Activated CD4-positive, CD25-positive, alpha-beta regulatory T cell treated with anti-CD3 and anti-CD28 coated beads, Interleukin-2, amount 50 U/mL, for 16 hours (primary cell): ENCODE data around the gene MRPS18A.
"Not testable (repeated sequence)": the region's sequence is repeated elsewhere in the genome, so short reads cannot be mapped to it uniquely, and the experiment has no call there.

Source experiments
- DNase-seq: peaks from one replicate; pipeline ENCODE4 v3.0.0-alpha.2; 2020; ENCODE audit warnings: low read depth, low spot score

Gene MRPS18A

GRCh38 chr6:43635387-43636307 is 51.9 kb downstream of the MRPS18A start, which contains the start of gene MAD2L1BP:
Gene MAD2L1BP (plus strand): TSS chr6:43635840. CDS start chr6:43635876, 36 bp downstream.
- DNase-seq, result peak; percentile 78

DNA sequence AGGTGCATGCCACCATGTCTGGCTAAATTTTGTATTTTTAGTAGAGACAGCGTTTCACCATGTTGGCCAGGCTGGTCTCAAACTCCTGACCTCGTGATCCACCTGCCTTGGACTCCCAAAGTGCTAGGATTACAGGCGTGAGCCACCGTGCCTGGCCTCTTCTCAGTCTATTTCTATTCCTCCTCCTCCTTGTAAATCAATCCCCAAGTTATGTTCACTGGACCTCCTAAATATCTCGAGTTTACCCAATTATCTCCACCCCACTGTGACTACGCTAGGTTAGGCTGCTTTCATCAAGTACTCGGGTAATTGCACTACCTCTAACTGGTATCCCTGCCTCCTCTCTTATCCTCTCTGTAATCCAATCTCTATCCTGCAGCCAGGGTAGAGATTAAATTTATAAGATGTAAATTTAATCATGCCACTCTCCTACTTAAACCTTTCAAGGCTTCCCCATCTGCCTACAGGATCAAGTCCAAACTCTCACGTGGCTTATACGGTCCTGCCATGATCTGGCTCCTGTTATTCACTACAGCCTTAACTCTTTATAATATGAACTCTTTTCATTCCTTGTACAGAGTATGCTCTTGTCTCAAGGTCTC is 52.8 kb downstream of the MRPS18A start:
- no peak for DNase-seq

DNA sequence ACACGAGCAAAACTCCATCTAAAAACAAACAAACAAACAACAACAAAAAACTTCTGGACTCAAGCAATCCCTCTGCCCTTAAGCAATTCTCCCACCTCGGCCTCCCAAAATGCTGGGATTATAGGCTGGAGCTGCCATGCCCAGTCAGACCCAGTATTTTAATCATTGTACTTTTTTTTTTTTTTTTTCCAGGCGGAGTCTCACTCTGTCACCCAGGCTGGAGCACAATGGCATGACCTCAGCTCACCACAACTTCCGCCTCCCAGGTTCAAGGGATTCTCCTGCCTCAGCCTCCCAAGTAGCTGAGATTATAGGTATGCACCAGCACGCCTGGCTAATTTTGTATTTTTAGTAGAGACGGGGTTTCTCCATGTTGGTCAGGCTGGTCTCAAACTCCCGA is 54.6 kb downstream of the MRPS18A start:
- not testable (repeated sequence) for DNase-seq

DNA sequence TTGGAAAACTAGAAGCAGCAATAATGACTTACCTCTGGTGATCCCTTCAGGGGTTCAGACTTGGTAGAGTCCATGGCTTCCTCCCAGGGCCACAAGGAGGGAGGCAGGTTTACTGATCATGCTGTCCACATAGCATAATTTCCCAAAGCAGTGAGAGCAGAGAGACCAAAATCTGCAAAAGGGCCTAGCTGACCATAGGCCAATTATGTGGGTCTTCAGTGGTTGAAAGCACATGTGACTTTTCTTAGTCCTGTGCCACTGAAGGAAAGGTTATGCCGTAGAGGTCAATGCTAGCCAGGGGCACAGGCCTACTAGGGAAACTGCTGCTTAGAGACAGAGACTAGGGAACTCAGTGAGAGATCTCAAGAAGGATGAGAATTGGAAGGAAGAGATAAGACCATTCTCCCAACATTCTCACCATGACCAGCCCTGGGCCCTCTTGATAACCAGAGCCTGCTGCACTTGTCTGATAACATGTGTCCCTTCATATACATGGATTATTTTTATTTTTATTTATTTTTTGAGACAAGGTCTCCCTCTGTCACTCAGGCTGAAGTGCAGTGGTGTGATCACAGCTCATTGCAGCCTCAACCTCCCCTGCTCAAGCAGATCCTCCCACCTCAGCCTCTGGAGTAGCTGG is 56.5 kb downstream of the MRPS18A start:
- no peak for DNase-seq

DNA sequence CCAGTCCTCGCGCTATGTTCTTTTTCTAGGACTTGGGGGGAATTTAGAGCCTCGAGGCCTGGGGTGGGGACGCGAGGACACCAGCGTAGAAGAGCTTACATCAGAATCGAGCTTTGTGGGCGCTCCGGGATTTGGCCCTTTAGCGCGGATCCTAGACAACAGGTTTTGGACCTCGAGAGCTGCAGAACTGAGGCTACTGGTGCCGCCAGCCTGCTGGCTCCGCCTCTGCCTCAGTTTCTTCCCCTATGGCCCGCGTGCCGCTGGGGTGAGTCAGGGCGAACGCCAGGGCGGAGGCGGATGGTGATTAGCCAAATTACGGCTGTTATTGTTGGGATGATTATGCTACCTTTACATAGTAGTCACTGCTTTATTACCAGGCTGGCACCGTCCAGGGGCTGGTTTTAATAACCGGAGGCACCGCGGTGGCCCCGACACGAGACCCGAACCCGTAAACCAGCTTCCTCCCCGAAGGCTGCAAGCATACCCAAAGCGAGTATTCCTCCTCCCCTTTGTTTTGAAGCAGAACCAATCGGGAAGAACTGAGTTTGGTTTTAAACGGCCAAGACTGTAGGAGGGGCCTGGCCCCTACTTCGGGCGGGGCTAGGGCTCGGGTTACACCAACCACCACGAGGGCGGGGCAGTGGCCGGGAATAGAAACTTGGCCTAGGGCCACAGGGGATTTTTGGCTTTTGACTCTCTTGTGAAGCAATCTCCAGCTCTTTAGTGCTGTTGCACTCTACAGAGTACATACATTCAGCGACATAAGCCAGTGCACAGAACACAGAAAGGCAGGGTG is 57.9 kb downstream of the MRPS18A start:
- peak; percentile 69 for DNase-seq

DNA sequence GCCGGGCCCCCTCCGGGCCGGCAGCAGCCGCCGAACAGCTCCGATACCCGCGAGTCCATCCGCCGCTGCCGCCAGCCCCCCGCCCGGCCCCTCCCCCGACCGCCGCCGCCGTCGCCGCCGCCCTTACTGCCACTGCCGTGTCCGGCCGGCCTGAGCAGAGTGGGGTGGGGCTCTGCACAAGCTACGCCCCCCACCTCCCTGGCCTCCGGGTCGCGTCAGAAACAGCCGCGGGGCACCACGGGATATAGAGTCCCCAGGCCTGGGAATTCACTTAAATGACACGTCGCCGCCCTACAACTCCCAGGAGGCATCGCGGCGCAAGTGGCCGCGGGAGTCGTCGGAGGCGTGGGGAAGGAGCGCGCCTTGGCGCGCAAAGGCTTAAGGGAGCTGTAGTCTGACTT is 58.5 kb downstream of the MRPS18A start, which contains the start of gene GTPBP2:
GTPBP2 (minus strand) TSS at position 161 of the 401 bp plus-strand sequence; CDS start at position 59, 102 bp downstream.
- peak; percentile 95 for DNase-seq

GRCh38 chr6:43628393-43629103 is 59.0 kb downstream of the MRPS18A start:
- DNase-seq, result peak; percentile 25

DNA sequence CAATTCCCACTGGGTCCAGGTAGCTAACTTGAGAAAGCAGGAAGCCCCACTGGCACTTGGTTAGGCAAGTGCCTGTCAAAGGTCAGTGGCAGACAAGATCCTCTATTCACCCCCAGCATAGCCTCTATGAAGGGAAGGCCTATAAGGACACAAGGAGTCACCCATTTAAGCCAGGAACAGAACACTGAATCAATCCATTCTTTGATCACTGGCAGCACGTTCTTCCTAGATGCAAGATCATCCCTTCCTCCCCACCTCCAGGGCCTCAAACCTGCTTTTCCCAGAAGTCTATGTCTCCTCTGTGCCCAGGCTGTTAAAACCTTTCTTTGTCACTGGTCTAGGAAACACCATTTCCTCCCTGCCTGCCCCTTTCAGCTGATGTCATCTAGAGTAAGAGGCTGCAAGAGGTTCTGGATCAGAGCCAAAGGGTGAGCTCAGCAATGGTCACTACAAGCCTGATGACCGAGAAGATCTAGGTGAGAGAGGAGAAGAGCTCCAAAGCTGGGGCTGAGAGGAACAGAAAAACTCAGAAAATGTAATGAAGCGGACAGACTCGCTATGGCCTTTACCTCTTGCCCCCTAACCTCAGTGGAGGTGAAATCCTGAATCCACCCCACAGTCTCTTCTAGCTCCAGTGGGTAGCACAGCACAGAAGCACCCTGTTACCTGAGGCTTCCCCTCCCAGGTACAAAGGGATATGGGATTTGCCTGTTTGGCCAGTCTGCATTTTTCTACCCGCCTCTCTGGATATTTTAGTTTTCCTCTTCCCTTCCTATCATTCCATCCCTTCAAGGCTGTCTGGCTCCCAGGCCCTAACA is 60.4 kb downstream of the MRPS18A start:
- DNase-seq, result no peak

GRCh38 chr6:43625393-43625992 is 62.1 kb downstream of the MRPS18A start:
- no peak for DNase-seq

DNA sequence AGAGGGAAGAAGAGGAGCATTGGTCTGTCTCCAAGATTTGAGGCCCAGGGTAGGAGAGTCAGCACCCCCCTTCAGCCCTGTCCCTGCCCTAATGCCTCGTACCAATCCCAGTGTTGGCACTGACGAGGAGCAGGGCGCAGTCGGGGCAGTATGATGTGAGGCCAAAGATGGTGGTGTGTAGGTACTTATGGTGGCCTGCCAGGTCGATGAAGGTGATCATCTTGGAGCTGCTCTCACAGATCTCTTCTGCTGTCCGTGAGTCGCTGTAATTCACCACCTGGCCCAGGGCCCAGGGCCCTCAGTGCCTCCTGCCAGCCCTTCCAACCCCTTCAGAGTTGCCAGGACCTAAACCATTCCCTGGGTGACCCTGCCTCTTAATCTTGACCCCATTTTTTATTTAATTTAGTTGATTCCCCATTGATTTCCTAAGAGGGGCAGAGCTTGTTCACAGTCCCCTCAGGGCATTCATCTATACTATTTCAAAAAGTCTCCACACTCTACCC is 62.8 kb downstream of the MRPS18A start:
- DNase-seq, result no peak

GRCh38 chr6:43623880-43624785 is 63.5 kb downstream of the MRPS18A start:
- no peak for DNase-seq

- DNase-seq, result no peak
These were observed 65.0 kb downstream of the MRPS18A start for GRCh38 chr6:43622541-43622940.

- no peak for DNase-seq
These were observed 65.8 kb downstream of the MRPS18A start for GRCh38 chr6:43621836-43622180.
